CD4-positive, alpha-beta T cell treated with Interleukin-17A for 1 hour (primary cell): Measurements from ENCODE around the gene FTO.

Experiments used
- DNase-seq: peaks from one replicate; pipeline ENCODE4 v3.0.0-alpha.2; 2020

FTO gene

GRCh38 chr16:53908731-53909130, 204.8 kb downstream of the FTO start:
- DNase-seq: no peak

- no peak for DNase-seq
Measured at GRCh38 chr16:53910990-53911389, 207.0 kb downstream of the FTO start.

GRCh38 chr16:53911513-53911912, 207.6 kb downstream of the FTO start:
- DNase-seq: no peak

- peak; percentile 43 for DNase-seq
Measured at GRCh38 chr16:53912155-53912554, 208.2 kb downstream of the FTO start.

GRCh38 chr16:53913099-53913870, 209.3 kb downstream of the FTO start:
- DNase-seq: peak; percentile 6

- no peak for DNase-seq
Measured at GRCh38 chr16:53913920-53914319, 210.0 kb downstream of the FTO start.

GRCh38 chr16:53914736-53915135, 210.8 kb downstream of the FTO start:
- DNase-seq: no peak

GRCh38 chr16:53915452-53916160, 211.7 kb downstream of the FTO start:
- no peak for DNase-seq

- no peak for DNase-seq
Measured at GRCh38 chr16:53920988-53921387, 217.0 kb downstream of the FTO start.

- no peak for DNase-seq
Measured at GRCh38 chr16:53922067-53922806, 218.3 kb downstream of the FTO start.

- no peak for DNase-seq
Measured at GRCh38 chr16:53922807-53923571, 219.0 kb downstream of the FTO start.

GRCh38 chr16:53924331-53925106, 220.6 kb downstream of the FTO start:
- no peak for DNase-seq

- DNase-seq: no peak
Measured at GRCh38 chr16:53925107-53925410, 221.1 kb downstream of the FTO start.

- DNase-seq: no peak
Measured at GRCh38 chr16:53925526-53925925, 221.6 kb downstream of the FTO start.

- no peak for DNase-seq
Measured at GRCh38 chr16:53926209-53926608, 222.3 kb downstream of the FTO start.

- no peak for DNase-seq
Measured at GRCh38 chr16:53932975-53933374, 229.0 kb downstream of the FTO start.

- DNase-seq: no peak
Measured at GRCh38 chr16:53933407-53933806, 229.5 kb downstream of the FTO start.

- no peak for DNase-seq
Measured at GRCh38 chr16:53936052-53936451, 232.1 kb downstream of the FTO start.

- DNase-seq: no peak
Measured at GRCh38 chr16:53936529-53936928, 232.6 kb downstream of the FTO start.

GRCh38 chr16:53937161-53937880, 233.4 kb downstream of the FTO start:
- DNase-seq: no peak

- no peak for DNase-seq
Measured at GRCh38 chr16:53944025-53944424, 240.1 kb downstream of the FTO start.

- DNase-seq: peak; percentile 16
Measured at GRCh38 chr16:53945996-53946395, 242.0 kb downstream of the FTO start.
